GM18907 (cell line): ENCODE measurements around the gene ARPC1A.
"Not testable (repeated sequence)": the region's sequence is repeated elsewhere in the genome, so short reads cannot be mapped to it uniquely, and the experiment has no call there.

Experiments used
- ATAC-seq: cut with Tn5 transposase; IDR thresholded peaks from one replicate; pipeline ENCODE4 v1.9.1; 2021; ENCODE audit warnings: mild to moderate bottlenecking, moderate library complexity; ENCODE audit not compliant: unreplicated experiment

The ARPC1A gene

DNA sequence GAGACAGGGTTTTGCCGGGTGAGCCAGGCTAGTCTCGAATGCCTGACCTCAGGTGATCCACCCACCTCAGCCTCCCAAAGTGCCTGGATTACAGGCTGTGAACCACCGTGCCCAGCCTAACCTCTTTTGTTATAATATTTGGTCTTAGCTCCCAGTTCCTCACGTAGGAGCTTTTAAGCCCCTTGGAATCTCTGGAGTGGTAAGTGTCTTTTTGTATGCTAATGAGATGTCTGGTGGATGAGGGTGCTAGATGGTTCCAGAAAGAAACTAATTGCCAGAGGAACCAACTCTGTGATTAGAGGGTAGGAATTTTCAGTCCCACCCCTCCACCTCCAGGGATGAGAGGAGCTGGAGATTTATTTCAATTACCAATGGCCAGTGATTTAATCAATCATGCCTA is 5.3 kb upstream of the ARPC1A start:
- ATAC-seq = no peak

- not testable (repeated sequence) for ATAC-seq
Observed at GRCh38 chr7:99322659-99323058, 3.0 kb upstream of the ARPC1A start.

- ATAC-seq = no peak
Observed at GRCh38 chr7:99324559-99324958, 1.1 kb upstream of the ARPC1A start.

DNA sequence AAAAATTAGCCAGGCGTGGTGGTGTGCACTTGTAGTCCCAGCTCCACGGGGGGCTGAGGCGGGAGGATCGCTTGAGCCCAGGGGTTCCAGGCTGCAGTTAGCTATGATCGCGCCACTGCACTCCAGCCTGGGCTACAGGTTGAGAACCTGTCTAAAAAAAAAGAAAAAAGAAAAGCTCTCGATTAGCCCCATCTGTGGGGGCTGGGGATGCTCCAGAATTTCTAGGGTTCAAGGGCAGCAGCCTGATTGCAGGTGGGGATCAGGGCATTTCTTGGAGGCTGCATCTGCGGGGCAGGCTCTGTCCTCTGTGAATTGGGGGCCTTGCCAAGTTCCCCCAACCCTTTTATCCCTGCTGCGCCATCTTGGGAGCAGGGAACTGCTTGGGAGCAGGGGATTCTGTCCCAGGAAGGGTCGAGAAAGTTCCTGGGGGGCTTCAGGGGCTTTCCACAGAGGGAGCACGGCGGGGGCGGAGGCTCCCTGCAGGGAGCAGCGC is 651 bp upstream of the ARPC1A start:
- ATAC-seq = peak; percentile 10

GRCh38 chr7:99326408-99326782 is 697 bp downstream of the ARPC1A start:
- ATAC-seq = no peak

- ATAC-seq = not testable (repeated sequence)
Observed at GRCh38 chr7:99330314-99330961, 4.7 kb downstream of the ARPC1A start.

- no peak for ATAC-seq
Observed at GRCh38 chr7:99331002-99331401, 5.3 kb downstream of the ARPC1A start.

DNA sequence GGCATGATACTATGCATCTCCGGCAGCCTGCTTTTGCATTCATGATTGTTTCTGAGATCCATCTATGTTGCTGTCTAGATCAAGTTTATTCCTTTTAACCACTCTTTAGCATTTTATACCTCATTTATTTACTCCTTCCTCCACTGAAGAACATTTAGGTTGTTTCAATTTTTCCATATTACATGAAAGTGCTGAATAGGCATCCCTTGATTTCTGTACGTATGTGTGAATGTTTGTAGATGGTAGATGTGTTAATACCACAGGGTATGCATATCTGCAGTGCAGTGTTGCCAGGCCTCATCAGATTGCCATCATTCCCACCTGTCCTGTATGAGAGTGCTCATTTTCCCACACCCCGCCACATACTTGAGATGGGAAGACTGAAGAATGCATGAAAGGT is 13.9 kb downstream of the ARPC1A start:
- ATAC-seq = no peak

DNA sequence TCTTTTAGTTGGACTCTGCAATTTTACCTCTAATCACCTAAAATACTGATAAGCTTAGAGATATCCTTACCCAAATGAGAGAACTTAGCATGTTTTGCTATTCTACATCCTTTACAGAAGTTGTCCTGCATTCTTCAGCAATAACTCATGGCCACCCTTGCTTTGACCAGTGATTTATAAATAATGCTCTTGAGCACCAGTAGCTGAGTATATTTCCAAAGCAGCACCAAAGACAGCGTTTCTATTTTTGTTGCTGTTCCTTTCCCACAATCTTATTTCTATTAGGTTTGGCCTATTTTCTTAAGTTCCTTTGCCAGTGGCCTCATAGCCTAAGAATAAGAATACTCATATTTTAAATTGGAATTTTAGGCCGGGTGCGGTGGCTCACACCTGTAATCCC is 15.0 kb downstream of the ARPC1A start:
- no peak for ATAC-seq

DNA sequence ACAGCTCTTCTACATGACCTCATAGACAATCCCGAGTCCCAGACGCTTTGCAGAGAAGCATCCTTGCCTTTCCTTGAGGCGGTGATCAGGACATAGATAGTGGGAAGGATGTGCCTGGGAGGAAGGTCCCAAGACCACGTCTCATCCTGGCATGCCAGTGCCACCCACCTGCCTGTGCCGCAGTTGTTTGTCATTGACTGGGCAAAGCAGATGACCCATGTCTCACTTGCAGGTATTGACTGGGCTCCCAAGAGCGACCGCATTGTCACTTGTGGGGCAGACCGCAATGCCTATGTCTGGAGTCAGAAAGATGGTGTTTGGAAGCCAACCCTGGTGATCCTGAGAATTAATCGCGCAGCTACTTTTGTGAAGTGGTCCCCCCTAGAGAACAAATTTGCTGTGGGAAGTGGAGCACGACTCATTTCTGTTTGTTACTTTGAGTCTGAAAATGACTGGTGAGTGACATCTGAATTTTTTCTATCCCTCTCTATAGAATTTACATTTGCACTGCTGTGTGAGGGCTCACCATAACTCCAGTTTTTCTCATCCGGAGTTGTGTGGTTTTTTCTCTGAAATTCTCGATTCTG is 18.5 kb downstream of the ARPC1A start:
- no peak for ATAC-seq

GRCh38 chr7:99350641-99351040 is 24.9 kb downstream of the ARPC1A start:
- ATAC-seq = not testable (repeated sequence)

GRCh38 chr7:99352247-99352646 is 26.5 kb downstream of the ARPC1A start:
- no peak for ATAC-seq

DNA sequence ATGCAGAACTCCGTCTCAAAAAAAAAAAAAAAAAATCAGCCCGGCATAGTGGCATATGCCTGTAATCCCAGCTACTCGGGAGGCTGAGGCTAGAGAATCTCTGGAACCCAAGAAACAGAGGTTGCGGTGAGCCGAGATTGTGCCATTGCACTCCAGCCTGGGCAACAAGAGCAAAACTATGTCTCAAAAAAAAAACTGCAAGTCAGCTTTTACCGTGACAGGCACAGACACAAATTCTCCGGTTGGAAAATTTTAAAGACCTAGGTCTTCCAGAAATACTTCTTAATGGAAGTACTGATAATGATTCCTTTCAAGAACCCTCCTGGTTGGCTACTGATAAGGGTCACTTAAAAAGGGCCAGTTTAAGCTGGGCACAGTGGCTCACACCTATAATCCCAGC is 29.4 kb downstream of the ARPC1A start:
- ATAC-seq = no peak

- no peak for ATAC-seq
Observed at GRCh38 chr7:99357701-99358490, 32.2 kb downstream of the ARPC1A start.

GRCh38 chr7:99358521-99358920 is 32.8 kb downstream of the ARPC1A start:
- ATAC-seq = not testable (repeated sequence)

GRCh38 chr7:99359465-99360154 is 33.9 kb downstream of the ARPC1A start:
- ATAC-seq = no peak

DNA sequence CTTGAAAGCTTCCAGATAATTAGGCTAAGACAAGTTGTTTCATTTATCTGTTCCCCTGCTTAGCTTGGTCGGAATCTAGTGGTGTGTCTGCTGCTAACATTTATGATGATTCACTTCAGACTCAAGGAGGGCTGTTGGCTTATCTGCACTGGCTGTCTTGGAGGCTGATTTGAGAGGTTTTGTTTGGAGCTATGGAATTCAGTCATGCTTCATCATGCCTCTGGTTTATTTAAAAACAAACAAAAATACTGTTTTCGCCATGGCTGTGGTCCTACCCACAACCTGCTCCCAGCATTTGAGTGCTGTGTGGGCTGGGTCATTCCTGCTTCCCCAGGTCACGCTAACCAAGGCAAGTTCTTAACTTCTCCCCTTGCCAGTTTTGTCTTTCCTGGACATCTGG is 37.1 kb downstream of the ARPC1A start:
- no peak for ATAC-seq

DNA sequence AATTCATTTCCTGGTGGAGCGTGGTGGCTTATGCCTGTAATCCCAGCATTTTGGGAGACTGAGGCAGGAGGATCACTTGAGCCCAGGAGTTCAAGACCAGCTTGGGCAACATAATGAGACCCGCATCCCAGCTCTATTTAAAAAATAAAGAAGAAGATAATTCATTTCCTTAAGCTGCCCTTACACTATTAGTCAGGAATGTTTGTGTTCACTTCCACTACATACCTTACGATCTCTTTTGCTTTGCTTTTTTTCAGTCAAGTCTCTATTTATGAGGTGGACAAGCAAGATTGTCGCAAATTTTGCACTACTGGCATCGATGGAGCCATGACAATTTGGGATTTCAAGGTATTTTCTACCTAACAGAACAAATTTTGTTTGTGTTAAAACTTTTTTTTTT is 37.6 kb downstream of the ARPC1A start:
- ATAC-seq = no peak

GRCh38 chr7:99365318-99366141 is 39.8 kb downstream of the ARPC1A start:
- no peak for ATAC-seq

- no peak for ATAC-seq
Observed at GRCh38 chr7:99366646-99367045, 40.9 kb downstream of the ARPC1A start.
